ENCODE results near the gene ANGPT4.

ANGPT4 gene

DNA sequence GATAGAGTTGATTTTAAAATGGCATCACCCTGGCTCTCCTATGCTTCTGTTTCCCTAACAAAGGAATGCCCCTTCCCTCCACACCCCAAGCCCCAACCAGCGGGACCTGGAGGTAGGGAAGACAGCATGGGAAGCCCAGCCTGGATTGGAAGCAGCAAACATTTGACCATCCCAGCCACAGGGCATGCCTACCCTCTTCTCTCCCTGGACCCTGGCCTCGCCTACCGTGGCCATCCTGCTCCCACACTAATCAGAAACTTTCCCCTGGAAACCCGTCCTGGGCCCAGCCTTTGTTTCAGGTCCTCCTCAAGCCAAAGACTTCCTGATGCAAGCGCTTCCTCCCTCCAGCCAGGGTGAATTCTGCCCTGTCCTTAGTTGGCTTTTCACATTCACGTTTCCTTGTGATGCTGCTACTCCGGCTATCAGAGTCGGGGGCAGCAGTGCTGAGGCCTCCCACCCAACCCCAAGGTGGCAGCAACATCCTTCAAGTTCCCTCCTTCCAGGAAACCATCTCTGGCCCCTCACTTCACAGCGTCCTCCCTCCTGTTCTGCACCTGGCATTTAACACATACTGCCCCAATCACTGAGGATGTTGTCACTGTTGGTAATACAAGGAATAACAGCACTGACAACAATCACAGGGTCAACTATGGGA lies 18.2 kb upstream of the ANGPT4 start:
- no peak for DNase-seq

DNA sequence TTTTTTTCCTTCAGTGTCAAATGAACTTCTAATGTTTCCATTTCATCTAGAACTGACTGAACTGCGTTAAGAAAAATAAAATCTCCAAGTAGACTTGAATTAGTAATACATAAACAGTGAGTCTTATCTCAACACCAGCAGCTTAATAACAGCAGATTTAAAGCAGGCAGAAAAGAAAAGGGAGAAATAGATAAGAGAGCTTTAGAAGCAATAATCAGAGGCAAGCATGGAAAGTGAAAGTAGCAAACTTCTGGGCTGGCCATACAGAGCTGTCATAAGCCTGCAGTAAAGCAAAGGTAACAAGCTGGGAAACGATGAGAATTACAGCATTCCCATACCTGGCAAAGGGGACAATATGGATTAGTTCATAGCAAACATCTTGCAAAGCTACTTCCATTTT lies 16.9 kb upstream of the ANGPT4 start:
- DNase-seq, result no peak

DNA sequence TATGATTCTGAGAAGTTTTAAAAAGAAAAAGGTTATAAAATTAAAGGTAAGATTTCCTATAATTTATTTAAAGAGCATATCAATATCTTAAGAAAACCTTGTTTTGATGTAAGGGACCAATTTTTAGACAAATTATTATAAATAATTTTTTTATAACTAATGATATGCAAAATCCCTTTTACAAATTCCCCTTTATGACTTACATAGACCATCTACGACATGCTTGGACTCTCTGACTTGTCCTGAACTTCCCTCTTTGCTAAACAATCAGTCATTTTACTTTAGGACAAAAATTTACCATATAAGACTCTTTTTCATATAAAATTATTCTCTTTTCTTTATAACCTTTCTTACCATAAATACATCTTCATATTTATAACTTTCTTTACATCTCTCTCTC lies 15.3 kb upstream of the ANGPT4 start:
- no peak for DNase-seq

- DNase-seq, result no peak
Observed at GRCh38 chr20:926670-927069, 10.5 kb upstream of the ANGPT4 start.

DNA sequence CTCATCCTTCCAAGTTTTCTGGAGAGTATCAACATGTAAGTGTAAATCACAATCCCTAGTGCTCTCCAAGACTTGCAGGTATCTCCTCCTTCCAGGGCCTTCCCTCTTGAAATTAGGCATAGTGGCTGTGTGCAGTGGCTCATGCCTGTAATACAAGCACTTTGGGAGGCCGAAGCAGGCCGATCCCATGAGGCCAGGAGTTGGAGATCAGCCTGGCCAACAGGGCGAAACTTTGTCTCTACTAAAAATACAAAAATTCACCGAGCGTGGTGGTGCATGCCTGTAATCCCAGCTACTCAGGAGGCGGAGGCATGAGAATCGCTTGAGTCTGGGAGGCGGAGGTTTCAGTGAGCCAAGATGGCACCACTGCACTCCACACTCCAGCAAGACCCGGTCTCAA lies 9.4 kb upstream of the ANGPT4 start:
- DNase-seq, result no peak

DNA sequence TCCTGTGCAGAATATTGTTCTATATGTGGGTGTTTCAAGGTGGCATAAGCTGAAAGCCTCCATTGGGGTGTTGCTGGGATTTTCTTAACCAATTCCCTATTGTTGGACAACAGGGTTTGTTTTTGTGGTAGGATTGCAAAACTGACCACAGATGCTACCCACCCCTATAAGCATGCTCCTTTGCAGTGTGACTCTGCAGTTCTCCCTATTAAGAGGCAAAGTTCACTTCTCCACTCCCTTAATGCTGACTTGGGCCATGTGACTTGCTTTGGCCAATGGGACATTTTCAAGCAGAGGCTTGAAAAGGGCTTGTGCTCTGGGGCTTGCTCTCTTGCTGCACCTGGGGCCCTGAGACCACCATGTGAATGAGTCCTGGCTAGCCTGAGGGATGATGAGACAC lies 8.5 kb upstream of the ANGPT4 start:
- no peak for DNase-seq

GRCh38 chr20:922781-923180 lies 6.6 kb upstream of the ANGPT4 start:
- DNase-seq, result no peak

GRCh38 chr20:921068-921467 lies 4.9 kb upstream of the ANGPT4 start:
- DNase-seq, result no peak

DNA sequence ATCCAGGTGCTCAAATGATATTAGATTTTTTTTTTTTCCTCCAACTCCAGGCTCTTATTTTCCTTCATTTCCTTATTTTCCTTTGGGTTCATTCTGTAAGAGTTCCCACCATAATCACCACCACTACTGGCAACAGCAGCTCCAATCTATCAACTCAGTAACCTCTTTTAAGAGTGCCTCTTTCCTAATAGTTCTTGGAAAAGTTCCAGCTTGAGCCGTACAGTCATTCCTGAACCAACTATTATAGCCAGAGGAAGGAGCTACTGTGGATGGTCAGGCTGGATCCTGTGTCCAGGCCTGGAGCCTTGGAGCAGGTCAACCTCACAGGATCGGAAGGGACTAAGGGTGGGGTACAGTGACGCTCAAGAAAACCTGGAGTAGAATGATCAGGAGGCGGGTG lies 4.2 kb upstream of the ANGPT4 start:
- DNase-seq, result no peak

DNA sequence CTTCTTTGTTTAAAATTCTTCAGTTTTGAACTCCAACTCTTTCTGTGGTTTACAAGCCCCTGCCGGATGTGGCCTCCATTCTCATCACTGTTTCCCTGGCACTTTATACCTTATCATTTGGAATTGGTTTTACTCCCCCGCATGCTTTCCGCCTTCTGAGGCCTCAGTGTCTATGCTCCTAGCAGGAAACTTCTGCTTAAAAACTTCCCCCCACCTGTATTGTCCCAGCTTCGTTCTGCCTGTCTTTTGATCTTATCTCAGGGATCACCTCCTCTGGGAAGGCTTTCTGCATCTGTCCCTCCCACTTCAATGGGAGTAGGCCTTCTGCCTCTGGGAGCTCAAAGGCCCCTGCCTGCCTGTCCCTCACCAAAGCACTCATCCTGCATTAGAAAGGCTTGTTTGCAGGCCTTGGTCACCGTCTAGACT lies 3.4 kb upstream of the ANGPT4 start:
- DNase-seq, result no peak

DNA sequence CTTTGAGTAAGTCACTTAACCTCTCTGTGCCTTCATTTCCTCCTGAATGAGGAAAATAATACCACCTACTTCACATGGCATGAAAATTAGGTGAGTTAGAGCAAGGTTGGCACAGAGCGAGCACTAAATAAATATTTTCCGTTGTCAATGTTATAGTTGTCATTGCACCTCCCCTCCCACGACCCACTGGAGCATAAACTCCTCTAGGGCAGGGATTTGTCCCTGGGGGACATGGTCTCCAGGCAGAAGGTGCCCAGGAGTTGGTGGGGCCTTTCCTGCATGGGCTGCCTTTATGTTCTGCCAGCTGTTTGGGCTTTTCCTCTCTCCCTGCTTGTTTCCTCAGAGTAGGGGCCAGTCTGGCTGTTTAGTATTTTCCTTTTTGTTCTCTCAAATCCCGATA lies 1.3 kb upstream of the ANGPT4 start:
- DNase-seq, result no peak

- DNase-seq, result no peak
Observed at GRCh38 chr20:916825-917224, 691 bp upstream of the ANGPT4 start.

DNA sequence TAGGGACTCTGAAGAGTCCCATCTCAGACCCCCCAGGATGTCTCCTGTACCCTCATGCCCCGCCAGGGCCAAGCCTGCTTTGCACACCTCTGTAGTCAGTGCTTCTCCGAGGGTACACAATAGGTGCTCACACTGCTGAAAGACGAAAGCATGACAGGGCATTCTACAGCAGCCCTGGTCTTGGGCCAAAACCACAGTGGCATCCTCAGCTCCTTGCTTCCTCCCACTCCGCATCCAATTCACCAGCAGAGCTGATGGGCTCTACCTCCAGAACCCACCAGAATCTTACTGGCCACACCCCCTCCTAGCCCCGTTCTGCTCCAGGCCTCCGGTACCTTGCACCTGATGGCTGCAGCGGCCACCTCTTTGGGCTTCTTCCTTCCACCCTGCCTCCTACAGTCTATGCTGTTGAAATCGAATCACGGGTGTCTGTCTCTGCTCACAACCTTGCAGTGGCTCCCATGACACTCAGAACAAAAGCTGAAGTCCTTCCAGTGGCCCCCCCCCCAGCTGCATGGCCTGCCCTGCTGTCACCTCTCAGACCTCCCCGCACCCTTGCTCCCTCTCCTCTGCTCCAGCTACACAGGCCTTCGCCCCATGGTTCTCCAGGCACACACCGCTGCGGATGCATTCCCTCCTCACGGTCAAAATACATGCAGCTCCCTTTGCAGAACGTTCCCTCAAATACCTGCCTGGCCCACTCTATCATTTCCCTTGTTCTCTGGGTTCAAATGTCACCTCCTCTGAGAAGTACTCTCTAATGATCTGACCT lies 1.2 kb downstream of the ANGPT4 start:
- DNase-seq, result no peak

GRCh38 chr20:913306-913849 lies 2.8 kb downstream of the ANGPT4 start:
- DNase-seq, result no peak

GRCh38 chr20:911882-912600 lies 4.1 kb downstream of the ANGPT4 start:
- DNase-seq, result no peak

- no peak for DNase-seq
Observed at GRCh38 chr20:910870-911770, 5.0 kb downstream of the ANGPT4 start.

DNA sequence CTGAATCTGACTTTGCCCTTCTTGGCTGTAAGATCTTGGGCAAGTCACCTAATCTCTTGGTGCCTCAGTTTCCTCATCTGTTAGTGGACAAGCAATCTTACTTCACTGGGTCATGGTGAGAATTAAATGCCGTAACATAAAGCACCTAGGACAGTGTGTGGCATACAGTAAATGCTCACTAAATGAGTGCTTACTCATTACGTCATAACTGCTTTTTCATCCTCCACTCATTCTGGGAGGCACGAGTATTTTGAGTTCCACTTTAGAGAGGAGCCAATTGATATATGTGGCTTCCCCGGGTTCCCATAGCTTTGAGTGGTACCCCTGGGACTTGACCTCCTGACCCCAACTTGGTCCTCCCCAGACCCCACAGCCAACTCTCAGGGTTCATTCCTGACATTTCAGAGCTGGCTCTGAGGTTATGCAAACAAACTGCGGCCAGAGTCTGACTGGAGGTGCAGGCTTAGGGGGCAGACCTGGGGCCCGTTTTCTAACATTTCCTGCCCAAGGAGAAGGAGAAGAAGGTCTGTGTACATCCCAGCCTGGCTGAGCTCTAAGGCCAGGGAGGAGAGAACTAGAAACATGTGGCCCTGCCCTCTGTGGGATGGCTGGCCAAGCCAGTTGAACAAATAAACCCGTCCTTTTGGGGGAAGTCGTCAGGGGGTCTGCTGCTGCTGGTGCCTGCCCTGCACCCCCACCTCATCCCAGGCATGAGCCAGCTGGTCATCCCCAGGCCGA lies 5.8 kb downstream of the ANGPT4 start:
- DNase-seq, result no peak

GRCh38 chr20:909641-910040 lies 6.5 kb downstream of the ANGPT4 start:
- no peak for DNase-seq

DNA sequence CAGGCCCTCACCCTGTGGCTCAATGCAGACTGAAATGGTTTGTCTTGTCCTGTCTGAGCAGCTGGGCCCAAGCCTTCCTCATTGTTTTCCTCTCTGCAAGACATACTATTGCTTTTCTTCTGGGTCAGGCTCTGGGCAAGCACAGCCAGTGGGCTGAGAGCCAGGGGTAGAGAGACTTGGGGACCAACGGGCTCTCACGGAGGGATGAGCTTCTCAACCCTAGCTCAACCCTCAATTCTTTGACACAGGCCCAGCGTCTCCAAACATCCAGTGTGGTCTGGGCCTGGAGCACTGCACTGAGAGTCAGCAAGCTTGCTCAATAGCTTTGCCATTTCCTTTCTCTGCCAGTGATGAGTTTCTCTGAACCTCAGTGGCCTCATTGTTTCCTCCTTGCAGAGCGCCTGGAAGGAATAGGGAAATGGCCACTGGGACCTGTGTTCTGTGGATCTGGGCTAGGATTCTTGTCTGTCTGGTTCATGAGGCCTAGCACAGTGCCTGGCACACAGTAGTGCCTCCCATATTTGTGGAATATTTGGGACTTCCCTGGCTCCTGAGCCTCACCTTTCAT lies 9.3 kb downstream of the ANGPT4 start:
- DNase-seq, result no peak

DNA sequence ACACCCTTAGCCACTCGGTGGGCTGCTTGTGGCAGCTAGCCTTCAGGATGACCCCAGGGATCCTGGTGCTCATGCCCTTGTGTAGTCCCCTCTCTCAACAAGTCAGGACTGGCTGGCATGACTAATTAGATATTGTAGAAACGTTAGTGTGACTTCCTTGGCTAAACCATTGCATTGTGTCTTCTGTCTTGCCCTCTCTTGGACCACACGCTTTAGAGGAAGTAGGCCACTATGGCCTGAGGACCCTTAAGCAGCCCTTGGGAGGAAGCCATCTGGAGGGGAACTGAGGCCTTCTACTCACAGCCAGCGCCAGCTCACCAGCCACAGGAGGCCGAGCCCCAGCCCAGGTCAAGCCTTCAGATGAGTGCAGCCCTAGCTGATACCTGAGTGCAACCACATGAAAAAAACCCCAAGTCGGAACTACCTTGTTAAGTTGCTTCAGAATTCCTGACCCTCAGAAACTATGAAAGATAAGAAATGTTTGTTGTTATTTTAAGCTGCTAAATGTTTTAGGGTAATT lies 10.1 kb downstream of the ANGPT4 start:
- no peak for DNase-seq

- no peak for DNase-seq
Observed at GRCh38 chr20:905396-905961, 10.7 kb downstream of the ANGPT4 start.
